DND-41 (cell line): ENCODE results near the gene NAMPT.
"Not testable (repeated sequence)": the region's sequence is repeated elsewhere in the genome, so short reads cannot be mapped to it uniquely, and the experiment has no call there.

Experiments
- EZH2 ChIP-seq: IDR thresholded peaks from 3 replicates; pipeline ENCODE4 v1.6.1; 2012; ENCODE audit warnings: borderline replicate concordance, low read depth, mild to moderate bottlenecking, moderate library complexity, low read length, inconsistent platforms; ENCODE audit not compliant: severe bottlenecking
- TF ChIP-seq, protein P1 (sequence below): IDR thresholded peaks from 2 replicates; pipeline ENCODE4 v1.5.1; 2012; ENCODE audit warnings: borderline replicate concordance, low read length, moderate library complexity, mild to moderate bottlenecking; ENCODE audit not compliant: poor library complexity, severe bottlenecking; ENCODE audit errors: extremely low read depth

DNA sequence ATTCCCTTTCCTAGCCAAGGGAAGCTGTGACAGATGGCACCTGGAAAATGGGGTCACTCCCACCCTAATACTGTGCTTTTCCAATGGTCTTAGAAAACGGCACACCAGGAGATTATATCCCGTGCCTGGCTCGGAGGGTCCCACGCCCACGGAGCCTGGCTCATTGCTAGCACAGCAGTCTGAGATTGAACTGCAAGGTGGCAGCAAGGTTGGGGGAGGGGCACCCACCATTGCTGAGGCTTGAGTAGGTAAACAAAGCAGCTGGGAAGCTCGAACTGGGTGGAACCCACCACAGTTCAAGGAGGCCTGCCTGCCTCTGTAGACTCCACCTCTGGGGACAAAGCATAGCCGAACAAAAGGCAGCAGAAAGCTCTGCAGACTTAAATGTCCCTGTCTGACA lies 75.8 kb downstream of the NAMPT start:
- TF ChIP-seq, protein P1, sequence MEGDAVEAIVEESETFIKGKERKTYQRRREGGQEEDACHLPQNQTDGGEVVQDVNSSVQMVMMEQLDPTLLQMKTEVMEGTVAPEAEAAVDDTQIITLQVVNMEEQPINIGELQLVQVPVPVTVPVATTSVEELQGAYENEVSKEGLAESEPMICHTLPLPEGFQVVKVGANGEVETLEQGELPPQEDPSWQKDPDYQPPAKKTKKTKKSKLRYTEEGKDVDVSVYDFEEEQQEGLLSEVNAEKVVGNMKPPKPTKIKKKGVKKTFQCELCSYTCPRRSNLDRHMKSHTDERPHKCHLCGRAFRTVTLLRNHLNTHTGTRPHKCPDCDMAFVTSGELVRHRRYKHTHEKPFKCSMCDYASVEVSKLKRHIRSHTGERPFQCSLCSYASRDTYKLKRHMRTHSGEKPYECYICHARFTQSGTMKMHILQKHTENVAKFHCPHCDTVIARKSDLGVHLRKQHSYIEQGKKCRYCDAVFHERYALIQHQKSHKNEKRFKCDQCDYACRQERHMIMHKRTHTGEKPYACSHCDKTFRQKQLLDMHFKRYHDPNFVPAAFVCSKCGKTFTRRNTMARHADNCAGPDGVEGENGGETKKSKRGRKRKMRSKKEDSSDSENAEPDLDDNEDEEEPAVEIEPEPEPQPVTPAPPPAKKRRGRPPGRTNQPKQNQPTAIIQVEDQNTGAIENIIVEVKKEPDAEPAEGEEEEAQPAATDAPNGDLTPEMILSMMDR = not testable (repeated sequence)
- TF ChIP-seq EZH2 = not testable (repeated sequence)
